HG03565 (cell line): ENCODE data around the gene SH3GLB2.

Experiments used
- ATAC-seq: cut with Tn5 transposase; IDR thresholded peaks from one replicate; pipeline ENCODE4 v1.9.1; 2021; ENCODE audit warnings: mild to moderate bottlenecking, moderate library complexity; ENCODE audit not compliant: unreplicated experiment

Gene SH3GLB2

GRCh38 chr9:129028192-129028966 lies at the start of gene SH3GLB2:
TSS of gene SH3GLB2 (minus strand) at chr9:129028331. CDS start at chr9:129028154, 177 bp downstream.
- peak; percentile 66 for ATAC-seq

DNA sequence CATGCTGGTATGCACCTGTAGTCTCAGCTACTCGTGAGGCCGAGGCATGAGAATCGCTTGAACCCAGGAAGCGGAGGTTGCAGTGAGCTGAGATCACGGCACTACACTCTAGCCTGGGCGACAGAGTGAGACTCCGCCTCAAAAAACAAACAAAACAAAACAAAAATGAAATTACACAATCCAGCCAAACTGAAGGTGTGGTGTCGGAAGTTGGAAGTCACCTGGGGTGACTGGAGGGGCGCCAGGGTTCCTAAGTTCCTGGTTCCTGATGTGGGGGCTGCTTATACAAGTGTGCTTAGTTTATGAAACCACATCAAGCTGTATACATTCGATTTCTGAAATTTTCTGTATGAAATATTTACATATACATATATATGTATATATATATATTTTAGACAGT lies 49.1 kb upstream of the SH3GLB2 start:
- no peak for ATAC-seq

GRCh38 chr9:129076640-129077037 lies 48.5 kb upstream of the SH3GLB2 start:
- no peak for ATAC-seq

GRCh38 chr9:129075996-129076639 lies 48.0 kb upstream of the SH3GLB2 start:
- no peak for ATAC-seq

- no peak for ATAC-seq
Measured at GRCh38 chr9:129074106-129074505, 46.0 kb upstream of the SH3GLB2 start.

- no peak for ATAC-seq
Measured at GRCh38 chr9:129073404-129073803, 45.3 kb upstream of the SH3GLB2 start.

GRCh38 chr9:129072171-129072570 lies 44.0 kb upstream of the SH3GLB2 start:
- ATAC-seq, result no peak

GRCh38 chr9:129071526-129072126 lies 43.5 kb upstream of the SH3GLB2 start:
- ATAC-seq, result no peak

DNA sequence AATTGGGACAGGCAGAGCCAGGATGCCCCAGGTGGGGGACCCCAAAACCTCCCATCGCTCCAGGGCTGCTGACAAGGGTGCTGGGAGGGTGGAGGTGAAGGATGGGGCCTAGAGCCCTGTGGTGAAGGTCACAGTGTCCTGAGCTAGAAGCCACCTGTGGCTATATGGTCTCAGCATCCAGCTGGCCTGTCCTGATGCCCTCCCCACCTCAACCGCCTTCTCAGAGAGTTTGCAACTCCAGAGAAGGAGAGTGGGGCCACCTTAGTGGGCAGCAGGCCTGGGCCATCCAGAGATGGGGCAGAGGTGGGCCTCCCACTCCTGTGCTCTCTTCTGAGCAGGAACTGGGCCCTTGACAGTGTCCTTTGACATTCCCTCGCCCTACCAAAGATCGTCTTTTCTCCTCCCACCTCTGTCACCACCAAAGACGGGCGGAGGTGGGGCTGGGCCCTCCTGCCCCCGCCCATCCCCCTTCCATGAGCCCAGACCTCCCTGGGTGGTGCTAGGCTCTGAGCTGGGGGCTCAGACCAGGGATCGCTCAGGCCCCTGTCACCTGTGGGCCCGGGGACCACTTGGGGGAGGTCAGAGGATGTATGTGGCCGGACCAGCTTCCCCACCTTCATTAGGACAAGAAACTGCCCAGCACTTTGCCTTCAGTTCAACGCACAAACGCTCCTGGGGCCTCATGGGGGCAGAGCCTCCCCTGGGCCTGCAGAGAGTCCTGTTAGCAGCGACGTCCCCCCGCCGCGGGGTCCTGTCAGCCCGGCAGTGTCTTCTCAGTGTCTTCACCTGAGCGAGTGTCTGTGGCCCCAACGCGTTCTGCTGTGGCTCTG lies 42.8 kb upstream of the SH3GLB2 start:
- ATAC-seq, result no peak

- no peak for ATAC-seq
Measured at GRCh38 chr9:129069862-129070641, 41.9 kb upstream of the SH3GLB2 start.

GRCh38 chr9:129068990-129069861 lies 41.1 kb upstream of the SH3GLB2 start:
- ATAC-seq, result no peak

GRCh38 chr9:129068110-129068509 lies 40.0 kb upstream of the SH3GLB2 start:
- ATAC-seq, result no peak

GRCh38 chr9:129064499-129064908 lies 36.4 kb upstream of the SH3GLB2 start:
- no peak for ATAC-seq

GRCh38 chr9:129063061-129063460 lies 34.9 kb upstream of the SH3GLB2 start:
- no peak for ATAC-seq

- no peak for ATAC-seq
Measured at GRCh38 chr9:129060991-129061390, 32.9 kb upstream of the SH3GLB2 start.

DNA sequence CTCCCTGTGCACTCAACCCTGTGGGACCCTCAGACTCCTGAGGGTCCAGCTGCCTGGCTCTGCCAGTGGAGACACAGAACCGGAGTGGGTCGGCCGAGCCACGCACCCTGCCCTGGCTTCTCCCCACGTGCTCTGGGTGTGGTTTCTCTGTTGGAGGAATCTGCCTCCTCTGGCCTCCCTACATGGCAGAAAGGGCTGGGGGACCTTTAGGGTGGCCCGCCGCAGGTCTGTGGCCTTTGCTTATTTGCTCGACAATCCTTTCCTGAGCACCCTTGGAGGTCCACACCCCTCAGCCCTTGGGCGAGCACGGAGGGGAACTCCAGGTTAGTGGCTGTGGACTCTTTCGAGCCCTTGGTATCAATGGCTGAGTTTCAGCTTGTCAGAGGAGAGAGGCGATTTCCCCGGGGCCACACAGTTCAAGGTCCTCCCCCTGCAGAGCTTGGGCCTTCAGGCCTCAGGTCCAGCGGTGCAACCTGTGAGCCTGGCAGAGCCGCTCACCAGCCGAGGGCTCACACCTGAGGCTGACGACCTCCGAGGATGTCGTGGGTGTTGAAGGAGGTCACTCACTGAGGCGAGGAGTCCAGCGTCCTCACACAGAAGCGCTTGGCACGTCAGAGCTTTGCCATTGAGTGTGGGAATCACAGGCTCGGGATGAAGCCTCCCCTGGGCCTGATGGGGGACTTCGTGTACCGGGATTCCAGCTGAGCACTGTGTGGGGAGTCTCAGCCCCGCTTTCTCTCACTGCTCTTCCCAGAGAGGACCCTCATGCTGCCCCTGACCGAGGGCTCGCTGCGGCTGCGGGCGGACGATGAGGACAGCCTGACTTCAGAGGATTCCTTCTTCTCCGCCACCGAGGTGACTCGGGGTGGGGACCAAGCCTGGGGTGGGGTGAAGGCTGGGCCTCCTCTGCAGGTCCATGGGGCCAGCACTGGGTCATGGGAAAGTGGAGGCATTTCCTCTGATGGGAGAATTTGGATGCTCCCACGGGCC lies 32.0 kb upstream of the SH3GLB2 start:
- ATAC-seq, result no peak

DNA sequence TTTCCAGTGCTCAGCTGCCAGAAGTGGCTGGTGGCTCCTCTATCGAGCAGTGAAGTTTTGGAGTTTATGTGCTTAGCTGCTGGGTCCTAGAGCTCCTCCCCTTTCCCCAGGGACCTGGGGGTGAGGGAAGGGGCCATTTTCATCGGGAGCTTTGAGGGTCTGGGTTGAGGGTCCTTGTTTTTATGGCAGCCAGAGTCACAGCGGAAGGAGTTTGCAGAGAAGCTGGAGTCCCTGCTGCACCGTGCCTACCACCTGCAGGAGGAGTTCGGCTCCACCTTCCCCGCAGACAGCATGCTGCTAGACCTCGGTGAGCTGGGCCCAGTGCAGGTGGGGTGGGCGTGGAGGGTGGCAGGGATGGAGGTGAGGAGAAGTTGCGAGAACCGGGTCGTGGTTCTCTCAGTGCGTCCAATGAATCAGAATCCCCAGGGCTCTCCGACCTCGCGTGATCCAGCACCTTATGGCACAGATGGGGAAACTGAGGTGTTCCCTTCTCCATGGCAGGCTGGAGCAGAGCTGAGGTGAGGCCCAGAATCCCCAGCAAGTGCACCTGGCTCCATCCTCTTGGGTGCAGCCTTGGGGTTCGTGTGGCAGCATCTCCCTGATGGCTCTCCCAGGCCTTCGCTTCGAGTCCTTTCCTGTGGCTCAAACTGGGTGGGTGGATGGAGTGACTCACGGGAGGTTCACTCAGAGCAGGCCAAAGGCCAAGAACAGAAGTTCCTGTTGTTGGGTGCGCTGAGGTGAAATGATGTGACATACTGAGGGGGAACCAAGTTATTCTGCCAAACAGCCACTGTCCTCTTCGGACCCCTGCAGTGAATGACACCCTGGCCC lies 31.0 kb upstream of the SH3GLB2 start:
- no peak for ATAC-seq
